ENCODE data around the gene CCDC187.

Gene CCDC187

DNA sequence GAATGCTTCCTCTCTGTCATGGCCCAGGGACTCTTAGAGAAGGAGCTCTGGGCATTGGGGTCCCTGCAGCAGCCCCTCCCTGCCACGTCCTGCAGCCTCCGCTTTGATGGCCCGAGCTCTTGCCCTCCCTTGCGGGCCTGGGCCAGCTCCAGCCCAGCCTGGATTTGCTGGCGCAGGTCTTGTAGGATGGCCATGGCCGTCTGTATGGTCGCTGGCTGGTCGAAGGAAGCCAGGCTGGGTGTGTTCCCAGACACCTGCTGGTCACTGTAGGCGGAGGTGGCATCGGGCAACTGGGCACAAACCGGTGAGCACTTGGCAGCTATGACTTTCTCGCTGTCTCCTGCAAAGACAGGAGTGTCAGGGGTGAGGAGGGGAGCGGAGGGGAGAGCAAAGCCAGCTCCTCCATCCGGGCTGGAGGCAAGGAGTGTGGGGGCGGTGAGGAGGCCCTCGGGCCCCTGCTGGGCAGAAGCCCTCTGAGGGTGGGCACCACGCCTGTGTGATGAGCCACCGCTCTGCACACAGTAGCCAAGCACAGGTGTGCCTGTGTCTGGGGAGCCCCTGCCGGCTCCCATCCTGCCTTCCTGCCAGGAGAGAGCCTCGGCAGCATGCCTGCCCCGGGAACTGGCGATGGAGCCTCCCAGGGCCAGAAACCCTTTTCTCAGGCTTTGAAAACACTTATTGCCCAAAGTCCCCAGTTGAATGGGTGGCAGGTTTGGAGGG lies 12.4 kb downstream of the CCDC187 start:
- Histone ChIP-seq H3K27me3 (ENCODE audit: insufficient read depth, low read depth) (peaks cover 64% of the 10 kb centered on the region), H3K4me3 (IDR thresholded peaks at IDR 0.05; ENCODE audit: insufficient read depth, low read depth, low read length) (no peak overlapping the region), H4K20me1 (ENCODE audit: insufficient read depth) (no peaks in the 10 kb centered on the region), H2AFZ (ENCODE audit: low read depth) (no peak overlapping the region), H3K36me3 (ENCODE audit: insufficient read depth) (no peaks in the 10 kb centered on the region), H3K27ac (no peak overlapping the region), H3K9ac (no peak overlapping the region), H3K4me2 (no peak overlapping the region), H3K4me1 (ENCODE audit: low read depth, poor library complexity, severe bottlenecking) (no peaks in the 10 kb centered on the region), H3K79me2 (ENCODE audit: insufficient read depth, low read depth) (no peaks in the 10 kb centered on the region)
- no peak for TF ChIP-seq CTCF (conservative IDR thresholded peaks at IDR 0.05; ENCODE audit: low read depth, low read length)

DNA sequence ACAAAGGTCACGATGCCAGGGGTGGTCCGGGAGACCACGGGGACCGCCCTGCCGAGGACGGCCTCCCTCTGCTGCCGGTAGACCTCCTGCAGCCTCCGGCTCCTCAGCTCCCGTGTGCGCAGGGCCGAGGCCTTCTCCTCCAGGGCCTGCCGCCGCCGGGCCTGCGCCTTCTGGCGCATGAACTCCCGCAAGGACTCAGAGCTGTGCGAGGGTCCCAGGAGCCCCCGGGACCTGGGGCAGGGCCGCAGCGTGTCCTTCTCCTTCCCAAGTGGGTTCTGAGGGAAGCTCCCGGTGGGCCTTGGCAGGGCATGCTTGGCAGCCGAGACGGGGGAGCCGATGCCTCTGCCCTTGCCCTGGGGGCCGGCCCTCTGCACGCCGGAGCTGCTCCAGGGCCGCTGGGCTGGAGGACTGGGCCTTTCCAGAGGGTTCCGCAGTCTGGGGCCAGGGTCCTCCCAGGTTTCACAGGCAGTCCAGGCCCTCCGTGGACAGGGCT lies 13.3 kb downstream of the CCDC187 start:
- H3K4me3 ChIP-seq (IDR thresholded peaks at IDR 0.05; ENCODE audit: insufficient read depth, low read depth, low read length), result no peak overlapping the region
- H3K4me1 ChIP-seq (ENCODE audit: low read depth, poor library complexity, severe bottlenecking), result no peaks in the 10 kb centered on the region
- no peak overlapping the region for H2AFZ ChIP-seq (ENCODE audit: low read depth)
- no peak for TF ChIP-seq CTCF (conservative IDR thresholded peaks at IDR 0.05; ENCODE audit: low read depth, low read length)
- peaks cover 71% of the 10 kb centered on the region for H3K27me3 ChIP-seq (ENCODE audit: insufficient read depth, low read depth)
- no peaks in the 10 kb centered on the region for H3K79me2 ChIP-seq (ENCODE audit: insufficient read depth, low read depth)
- no peak overlapping the region for H3K9ac ChIP-seq
- no peak overlapping the region for H3K4me2 ChIP-seq
- no peaks in the 10 kb centered on the region for H3K36me3 ChIP-seq (ENCODE audit: insufficient read depth)
- H4K20me1 ChIP-seq (ENCODE audit: insufficient read depth), result no peaks in the 10 kb centered on the region
- H3K27ac ChIP-seq, result no peak overlapping the region

DNA sequence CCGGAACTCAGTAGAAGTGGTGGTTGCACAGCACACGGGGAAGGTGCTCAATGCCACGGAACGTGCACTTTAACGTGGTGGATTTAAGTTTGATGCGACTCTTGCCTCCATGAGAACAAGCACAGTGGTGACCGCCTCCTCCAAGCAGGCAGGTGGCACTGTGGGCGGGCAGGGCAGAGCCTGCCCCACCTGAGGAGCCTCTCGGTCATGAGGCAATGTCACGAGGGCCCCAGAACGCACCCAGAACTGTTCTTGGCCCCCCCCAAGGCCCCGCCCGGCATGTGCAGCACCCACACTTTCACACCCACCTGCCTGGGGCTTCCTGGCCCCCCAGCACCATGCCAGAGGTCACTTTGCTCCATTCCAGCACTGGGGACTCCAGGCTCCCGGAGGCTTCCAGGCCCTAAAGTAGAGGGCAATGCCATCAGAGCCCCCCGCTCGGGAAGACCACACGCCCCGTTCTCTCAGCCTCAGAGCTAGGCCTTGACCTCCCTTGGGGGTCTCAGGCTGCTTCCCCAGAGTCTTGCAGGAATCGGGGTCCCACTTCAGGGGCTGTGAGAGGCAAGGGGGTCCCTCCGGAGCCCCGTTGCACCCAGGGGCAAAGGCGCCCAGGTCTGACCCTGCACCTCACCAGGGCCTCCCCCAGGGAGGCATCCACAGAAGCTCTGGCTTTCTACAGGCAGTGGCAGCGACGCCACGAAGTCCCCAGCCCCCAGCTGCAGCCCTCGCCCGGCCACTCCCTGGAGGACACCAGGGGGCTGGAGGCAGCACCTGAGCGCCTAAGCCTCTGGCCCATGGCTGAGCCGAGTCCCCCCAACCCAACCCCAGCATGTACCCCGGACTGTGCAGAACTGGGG lies 14.0 kb downstream of the CCDC187 start:
- Histone ChIP-seq H3K4me3 (IDR thresholded peaks at IDR 0.05; ENCODE audit: insufficient read depth, low read depth, low read length) (no peak overlapping the region), H3K4me2 (no peak overlapping the region), H3K27ac (no peak overlapping the region)

More for the DNA sequence above, 14.0 kb downstream of the CCDC187 start:
- Histone ChIP-seq H3K36me3 (ENCODE audit: insufficient read depth) (no peaks in the 10 kb centered on the region), H3K4me1 (ENCODE audit: low read depth, poor library complexity, severe bottlenecking) (no peaks in the 10 kb centered on the region), H3K9ac (no peak overlapping the region), H4K20me1 (ENCODE audit: insufficient read depth) (no peaks in the 10 kb centered on the region), H3K27me3 (ENCODE audit: insufficient read depth, low read depth) (peaks cover 77% of the 10 kb centered on the region), H3K79me2 (ENCODE audit: insufficient read depth, low read depth) (no peaks in the 10 kb centered on the region), H2AFZ (ENCODE audit: low read depth) (peak overlapping the region; percentile 10; the same call in 1 of the 2 replicates)
- no peak for TF ChIP-seq CTCF (conservative IDR thresholded peaks at IDR 0.05; ENCODE audit: low read depth, low read length)
